DND-41 (cell line): ENCODE data around the gene BACH2.

Source experiments
- CTCF ChIP-seq: IDR thresholded peaks from 2 replicates; pipeline ENCODE4 v1.5.1; 2012; ENCODE audit warnings: borderline replicate concordance, low read length, moderate library complexity, mild to moderate bottlenecking; ENCODE audit not compliant: poor library complexity, severe bottlenecking; ENCODE audit errors: extremely low read depth
- EZH2 ChIP-seq: IDR thresholded peaks from 3 replicates; pipeline ENCODE4 v1.6.1; 2012; ENCODE audit warnings: borderline replicate concordance, low read depth, mild to moderate bottlenecking, moderate library complexity, low read length, inconsistent platforms; ENCODE audit not compliant: severe bottlenecking

GRCh38 chr6:90131614-90132423 is 164.8 kb downstream of the BACH2 start:
- TF ChIP-seq CTCF: no peak
- TF ChIP-seq EZH2: no peak
